ENCODE measurements around the gene DHX8. TPM values are rescaled to one million over a fixed set of nuclear protein-coding genes. Genes with fewer than 3 reads are reported as not detected.
A peak's percentile ranks its signal among the peaks of the same experiment; 100 is the strongest.

Gene DHX8
- 64.4 to 71.9 TPM (median 68.6 TPM) in 3 replicates for total RNA-seq

GRCh38 chr17:43483674-43484551 lies at the start of gene DHX8:
DHX8 (plus strand) TSS chr17:43483975; CDS start chr17:43484038, 63 bp downstream.
- Mint-ChIP-seq H3K36me3 (no peaks in the 10 kb centered on the region), H3K9me3 (no peaks in the 10 kb centered on the region), H3K4me1 (peaks cover 23% of the 10 kb centered on the region), H3K27me3 (ENCODE audit: low read depth) (no peaks in the 10 kb centered on the region), H3K4me3 (peak within 1 kb of the TSS; percentile 100), H3K27ac (peak within 1 kb of the TSS; percentile 97)
- DNase-seq (ENCODE audit: low spot score in 2 of 2, unreplicated experiment in 2 of 2) = peak; percentile 94 to 99
- peak; percentile 100 for TF ChIP-seq CTCF (IDR thresholded peaks at IDR 0.05; ENCODE audit: unreplicated experiment)

- no peak for DNase-seq (ENCODE audit: low spot score in 2 of 2, unreplicated experiment in 2 of 2)
- peaks cover 36% of the 10 kb centered on the region for H3K4me1 Mint-ChIP-seq
- no peaks in the 10 kb centered on the region for H3K9me3 Mint-ChIP-seq
- no peaks in the 10 kb centered on the region for H3K36me3 Mint-ChIP-seq
- H3K27ac Mint-ChIP-seq = no peak overlapping the region
- no peak for TF ChIP-seq CTCF (IDR thresholded peaks at IDR 0.05; ENCODE audit: unreplicated experiment)
- H3K4me3 Mint-ChIP-seq = no peak overlapping the region
- no peaks in the 10 kb centered on the region for H3K27me3 Mint-ChIP-seq (ENCODE audit: low read depth)
Observed at GRCh38 chr17:43434902-43435319, 48.9 kb upstream of the DHX8 start.

GRCh38 chr17:43437756-43438155 lies 46.0 kb upstream of the DHX8 start:
- Mint-ChIP-seq H3K27me3 (ENCODE audit: low read depth) (no peaks in the 10 kb centered on the region), H3K27ac (no peak overlapping the region), H3K9me3 (no peaks in the 10 kb centered on the region), H3K4me3 (no peak overlapping the region), H3K4me1 (peaks cover 16% of the 10 kb centered on the region), H3K36me3 (no peaks in the 10 kb centered on the region)
- TF ChIP-seq CTCF (IDR thresholded peaks at IDR 0.05; ENCODE audit: unreplicated experiment) = no peak
- DNase-seq (ENCODE audit: low spot score in 2 of 2, unreplicated experiment in 2 of 2) = no peak

DNA sequence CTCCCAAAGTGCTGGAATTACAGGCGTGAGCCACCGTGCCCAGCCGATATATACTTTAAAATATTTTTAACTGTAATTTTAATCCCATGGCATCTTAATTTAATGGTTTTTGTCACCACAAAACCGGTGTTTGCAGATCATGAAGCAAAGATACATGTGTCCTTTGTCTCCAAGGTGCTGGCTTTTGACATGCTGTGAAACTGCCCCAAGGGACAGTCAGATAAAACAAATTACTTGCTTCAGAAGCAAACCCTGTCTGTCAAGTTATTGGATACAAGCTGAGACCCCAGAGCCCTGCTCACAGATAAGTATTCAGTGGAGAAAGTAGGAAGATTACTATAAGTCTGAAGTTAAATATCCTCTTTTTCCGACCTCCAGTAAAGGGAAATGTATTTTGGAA lies 45.1 kb upstream of the DHX8 start:
- H3K27me3 Mint-ChIP-seq (ENCODE audit: low read depth) = no peaks in the 10 kb centered on the region
- H3K27ac Mint-ChIP-seq = no peak overlapping the region
- H3K4me3 Mint-ChIP-seq = no peak overlapping the region
- no peak for TF ChIP-seq CTCF (IDR thresholded peaks at IDR 0.05; ENCODE audit: unreplicated experiment)
- no peaks in the 10 kb centered on the region for H3K36me3 Mint-ChIP-seq
- H3K4me1 Mint-ChIP-seq = peaks cover 16% of the 10 kb centered on the region
- no peak for DNase-seq (ENCODE audit: low spot score in 2 of 2, unreplicated experiment in 2 of 2)
- no peaks in the 10 kb centered on the region for H3K9me3 Mint-ChIP-seq

- Mint-ChIP-seq H3K27ac (no peak overlapping the region), H3K4me3 (no peak overlapping the region), H3K4me1 (peaks cover 18% of the 10 kb centered on the region), H3K27me3 (ENCODE audit: low read depth) (no peaks in the 10 kb centered on the region), H3K9me3 (no peaks in the 10 kb centered on the region), H3K36me3 (no peaks in the 10 kb centered on the region)
- TF ChIP-seq CTCF (IDR thresholded peaks at IDR 0.05; ENCODE audit: unreplicated experiment) = no peak
- no peak for DNase-seq (ENCODE audit: low spot score in 2 of 2, unreplicated experiment in 2 of 2)
Observed at GRCh38 chr17:43439041-43439440, 44.7 kb upstream of the DHX8 start.
